WTC11 (cell line): ENCODE results near the gene SLC25A23. TPM values are rescaled to one million over a fixed set of nuclear protein-coding genes. Genes with fewer than 3 reads are reported as not detected.

ENCODE experiments used
- ATAC-seq: fragments of 200-7000 bp; cut with Tn5 transposase; 2 replicates; pipeline ENCODE4 v1.10.0; 2021; ENCODE audit warnings: mild to moderate bottlenecking, moderate library complexity
- CTCF ChIA-PET: fragments of 300-600 bp; sonication (Branson Sonifier 250); formaldehyde crosslinking; loops from one replicate; lab custom pipeline; 2021; ENCODE audit warnings: antibody characterized with exemption; lab: Charles Lee
- POLR2A ChIA-PET: fragments of 350-600 bp; sonication (Branson Sonifier 250); formaldehyde crosslinking; loops from one replicate; lab custom pipeline; 2021; ENCODE audit warnings: antibody characterized with exemption; lab: Charles Lee
- DNase-seq: peaks from one replicate; pipeline ENCODE4 v3.0.0; 2021; ENCODE audit warnings: low spot score
- H3K27ac Mint-ChIP-seq: 2 replicates; pipeline ENCODE4 v1.8.0; 2021; ENCODE audit warnings: mixed read lengths
- H3K27me3 Mint-ChIP-seq: 2 replicates; pipeline ENCODE4 v1.8.0; 2021; ENCODE audit warnings: low read depth, mild to moderate bottlenecking, moderate library complexity, mixed read lengths
- H3K36me3 Mint-ChIP-seq: 2 replicates; pipeline ENCODE4 v1.8.0; 2021; ENCODE audit warnings: mixed read lengths
- H3K4me1 Mint-ChIP-seq: 2 replicates; pipeline ENCODE4 v1.8.0; 2022; ENCODE audit warnings: mixed read lengths
- H3K4me3 Mint-ChIP-seq: 2 replicates; pipeline ENCODE4 v1.8.0; 2021; ENCODE audit warnings: mild to moderate bottlenecking, moderate library complexity, mixed read lengths
- H3K9me3 Mint-ChIP-seq: 2 replicates; pipeline ENCODE4 v1.8.0; 2021; ENCODE audit warnings: mixed read lengths
- ATF1 ChIP-seq: sonication (generic); formaldehyde crosslinking; IDR thresholded peaks from 2 replicates; pipeline ENCODE4 v1.8.1; 2023; ENCODE audit warnings: mild to moderate bottlenecking, moderate library complexity, missing genetic modification reagents
- ATF2 ChIP-seq: sonication (generic); formaldehyde crosslinking; IDR thresholded peaks from 2 replicates; pipeline ENCODE4 v1.8.1; 2022; ENCODE audit warnings: low read depth, missing genetic modification reagents, borderline replicate concordance
- ATF3 ChIP-seq: sonication (generic); formaldehyde crosslinking; conservative IDR thresholded peaks from 2 replicates; pipeline ENCODE4 v1.8.1; 2022; ENCODE audit warnings: mild to moderate bottlenecking, missing genetic modification reagents
- CBFB ChIP-seq: sonication (generic); formaldehyde crosslinking; IDR thresholded peaks from 2 replicates; pipeline ENCODE4 v1.8.1; 2022; ENCODE audit warnings: mild to moderate bottlenecking, low read depth, missing genetic modification reagents
- ERG ChIP-seq: fragments of 250-450 bp; sonication (Bioruptor Pico); IDR thresholded peaks from 2 replicates; pipeline ENCODE4 v1.8.0; 2021; ENCODE audit warnings: mild to moderate bottlenecking
- FOXK1 ChIP-seq: sonication (generic); formaldehyde crosslinking; IDR thresholded peaks from 2 replicates; pipeline ENCODE4 v1.8.0; 2022; ENCODE audit warnings: mild to moderate bottlenecking, moderate library complexity, missing genetic modification reagents
- FOXP4 ChIP-seq: sonication (generic); formaldehyde crosslinking; IDR thresholded peaks from 2 replicates; pipeline ENCODE4 v1.8.0; 2022; ENCODE audit warnings: mild to moderate bottlenecking, missing genetic modification reagents
- GRHL2 ChIP-seq: fragments of 250-450 bp; sonication (Bioruptor Pico); IDR thresholded peaks from 2 replicates; pipeline ENCODE4 v1.8.0; 2022; ENCODE audit warnings: mild to moderate bottlenecking, moderate library complexity; ENCODE audit not compliant: insufficient replicate concordance, severe bottlenecking
- JAZF1 ChIP-seq: fragments of 250-450 bp; sonication (Bioruptor Pico); IDR thresholded peaks from 2 replicates; pipeline ENCODE4 v1.9.0; 2021; ENCODE audit warnings: moderate library complexity, mild to moderate bottlenecking, inconsistent platforms
- MLX ChIP-seq: sonication (generic); formaldehyde crosslinking; IDR thresholded peaks from 2 replicates; pipeline ENCODE4 v1.8.1; 2023; ENCODE audit warnings: mild to moderate bottlenecking, missing genetic modification reagents, moderate library complexity
- MYBL2 ChIP-seq: sonication (generic); formaldehyde crosslinking; IDR thresholded peaks from 2 replicates; pipeline ENCODE4 v1.8.1; 2023; ENCODE audit warnings: mild to moderate bottlenecking, moderate library complexity, missing genetic modification reagents
- NR3C1 ChIP-seq: sonication (generic); formaldehyde crosslinking; conservative IDR thresholded peaks from 2 replicates; pipeline ENCODE4 v1.8.1; 2023; ENCODE audit warnings: low read depth, mild to moderate bottlenecking, missing genetic modification reagents
- SMAD4 ChIP-seq: sonication (generic); formaldehyde crosslinking; IDR thresholded peaks from 2 replicates; pipeline ENCODE4 v1.8.0; 2022; ENCODE audit warnings: mild to moderate bottlenecking, missing genetic modification reagents
- STAT6 ChIP-seq: sonication (generic); formaldehyde crosslinking; conservative IDR thresholded peaks from 2 replicates; pipeline ENCODE4 v1.8.1; 2023; ENCODE audit warnings: mild to moderate bottlenecking, low read depth, missing genetic modification reagents, moderate library complexity
- TCF7 ChIP-seq: sonication (generic); formaldehyde crosslinking; IDR thresholded peaks from 2 replicates; pipeline ENCODE4 v1.8.0; 2022; ENCODE audit warnings: mild to moderate bottlenecking, low read depth, missing genetic modification reagents, moderate library complexity
- USF1 ChIP-seq: sonication (generic); formaldehyde crosslinking; IDR thresholded peaks from 2 replicates; pipeline ENCODE4 v1.8.0; 2022; ENCODE audit warnings: mild to moderate bottlenecking, missing genetic modification reagents
- USF2 ChIP-seq: sonication (generic); formaldehyde crosslinking; IDR thresholded peaks from 2 replicates; pipeline ENCODE4 v1.8.1; 2023; ENCODE audit warnings: mild to moderate bottlenecking, missing genetic modification reagents, moderate library complexity
- ZNF425 ChIP-seq: fragments of 250-450 bp; sonication (Bioruptor Pico); conservative IDR thresholded peaks from 2 replicates; pipeline ENCODE4 v1.9.0; 2021; ENCODE audit warnings: mild to moderate bottlenecking
- ZNF671 ChIP-seq: fragments of 250-450 bp; sonication (Bioruptor Pico); IDR thresholded peaks from 2 replicates; pipeline ENCODE4 v1.8.0; 2021; ENCODE audit warnings: mild to moderate bottlenecking
- total RNA-seq: library from RNA; stranded (reverse); gene quantifications from 3 replicates; pipeline ENCODE4 v1.2.3, GENCODE V29; 2021

The SLC25A23 gene
- total RNA-seq, 1 experiment from 2014 or later = 63.6 TPM

GRCh38 chr19:6414793-6415590, 44.6 kb downstream of the SLC25A23 start (continued):
- no peak for TF ChIP-seq ATF2 (CRISPR knock-in tag)
- no peak for TF ChIP-seq FOXP4 (CRISPR knock-in tag)
- TF ChIP-seq GRHL2 (CRISPR knock-in tag) = no peak
- TF ChIP-seq ATF3 = no peak
- TF ChIP-seq CBFB (CRISPR knock-in tag) = no peak
- TF ChIP-seq MLX (CRISPR knock-in tag) = no peak
- TF ChIP-seq ZNF425 (CRISPR knock-in tag) = no peak
- TF ChIP-seq ERG (CRISPR knock-in tag) = no peak
- TF ChIP-seq USF2 = no peak
- no peak for TF ChIP-seq JAZF1 (CRISPR knock-in tag)
- no peak for TF ChIP-seq FOXK1 (CRISPR knock-in tag)

- Mint-ChIP-seq H3K9me3 (no peaks in the 10 kb centered on the region), H3K27me3 (no peaks in the 10 kb centered on the region), H3K4me3 (no peak overlapping the region), H3K27ac (peak overlapping the region; percentile 86), H3K36me3 (peaks cover 40% of the 10 kb centered on the region), H3K4me1 (peaks cover 7% of the 10 kb centered on the region)
- ChIA-PET CTCF (interaction anchor here (0.6 to 1.1 kb wide), 3 partner anchors 21 to 288 kb away, joined by 3 to 4 read pairs (median 4); partner anchors contain the start of gene GTF2F1), POLR2A (no interaction called here)
- ATAC-seq = peak; percentile 46
- DNase-seq = peak; percentile 48
- TF ChIP-seq TCF7 (CRISPR knock-in tag) = no peak
- no peak for TF ChIP-seq STAT6 (CRISPR knock-in tag)
- TF ChIP-seq ATF1 (CRISPR knock-in tag) = no peak
- TF ChIP-seq GRHL2 (CRISPR knock-in tag) = no peak
- TF ChIP-seq SMAD4 = no peak
- no peak for TF ChIP-seq USF1 (CRISPR knock-in tag)
- TF ChIP-seq MYBL2 (CRISPR knock-in tag) = no peak
- TF ChIP-seq ZNF671 (CRISPR knock-in tag) = no peak
- TF ChIP-seq NR3C1 (CRISPR knock-in tag) = no peak
Measured at GRCh38 chr19:6413721-6414643, 45.6 kb downstream of the SLC25A23 start.
